Mammary epithelial cell (primary cell): ENCODE measurements around the gene ACSM6.

Experiments used
- EZH2 ChIP-seq: IDR thresholded peaks from 2 replicates; pipeline ENCODE4 v1.6.1; 2012; ENCODE audit warnings: low read length, inconsistent platforms, borderline replicate concordance
- TF ChIP-seq, protein P1 (sequence below), 2 donors: IDR thresholded peaks in 1 of 2; conservative IDR thresholded peaks in 1 of 2; 2 replicates each; pipeline ENCODE4 v1.5.1; 2011 to 2012; ENCODE audit warnings: inconsistent platforms in 2 of 2, low read length in 2 of 2, mild to moderate bottlenecking in 2 of 2, control low read depth in 1 of 2, low read depth in 1 of 2; ENCODE audit not compliant: insufficient read depth in 1 of 2; ENCODE audit errors: extremely low read depth in 1 of 2

DNA sequence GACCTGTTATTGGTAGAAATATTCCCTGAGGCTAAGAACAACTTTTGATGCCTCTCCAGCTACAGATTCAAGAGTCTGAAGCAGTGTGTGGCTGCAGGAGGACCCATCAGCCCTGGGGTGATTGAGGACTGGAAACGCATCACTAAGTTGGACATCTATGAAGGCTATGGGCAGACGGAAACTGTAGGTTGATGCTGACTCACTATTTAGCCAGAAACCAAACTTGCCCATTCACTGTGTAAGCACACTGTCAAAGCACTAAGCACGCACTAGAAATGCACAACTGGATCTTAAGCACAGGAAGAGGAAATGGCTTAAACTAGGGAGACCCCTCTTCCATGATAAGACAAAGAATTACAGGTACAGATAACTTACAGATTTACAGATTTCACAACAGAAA, 20.8 kb downstream of the ACSM6 start:
- TF ChIP-seq, protein P1, sequence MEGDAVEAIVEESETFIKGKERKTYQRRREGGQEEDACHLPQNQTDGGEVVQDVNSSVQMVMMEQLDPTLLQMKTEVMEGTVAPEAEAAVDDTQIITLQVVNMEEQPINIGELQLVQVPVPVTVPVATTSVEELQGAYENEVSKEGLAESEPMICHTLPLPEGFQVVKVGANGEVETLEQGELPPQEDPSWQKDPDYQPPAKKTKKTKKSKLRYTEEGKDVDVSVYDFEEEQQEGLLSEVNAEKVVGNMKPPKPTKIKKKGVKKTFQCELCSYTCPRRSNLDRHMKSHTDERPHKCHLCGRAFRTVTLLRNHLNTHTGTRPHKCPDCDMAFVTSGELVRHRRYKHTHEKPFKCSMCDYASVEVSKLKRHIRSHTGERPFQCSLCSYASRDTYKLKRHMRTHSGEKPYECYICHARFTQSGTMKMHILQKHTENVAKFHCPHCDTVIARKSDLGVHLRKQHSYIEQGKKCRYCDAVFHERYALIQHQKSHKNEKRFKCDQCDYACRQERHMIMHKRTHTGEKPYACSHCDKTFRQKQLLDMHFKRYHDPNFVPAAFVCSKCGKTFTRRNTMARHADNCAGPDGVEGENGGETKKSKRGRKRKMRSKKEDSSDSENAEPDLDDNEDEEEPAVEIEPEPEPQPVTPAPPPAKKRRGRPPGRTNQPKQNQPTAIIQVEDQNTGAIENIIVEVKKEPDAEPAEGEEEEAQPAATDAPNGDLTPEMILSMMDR (conservative IDR thresholded peaks at IDR 0.05 in 1 of 2, IDR thresholded peaks at IDR 0.05 in 1 of 2; ENCODE audit: extremely low read depth in 1 of 2, insufficient read depth in 1 of 2, low read depth in 1 of 2, low read length in 2 of 2): no peak
- no peak for TF ChIP-seq EZH2
